Esophagus muscularis mucosa (tissue), 4 donors: Measurements from ENCODE around the gene TCERG1L. TPM values are rescaled to one million over a fixed set of nuclear protein-coding genes. Genes with fewer than 3 reads are reported as not detected.

Experiments used
- DNase-seq: peaks from one replicate; pipeline ENCODE4 v3.0.0-alpha.2; 2017; ENCODE audit errors: extremely low spot score
- H3K27ac ChIP-seq, 4 donors: fragments of 200-600 bp; sonication (generic); replicated peaks in 1 of 4; 1 replicate in 3 of 4; 2 replicates in 1 of 4; pipeline ENCODE4 v1.5.1; 2016 to 2019; ENCODE audit warnings: mild to moderate bottlenecking in 1 of 4
- H3K27me3 ChIP-seq, 4 donors: fragments of 200-600 bp; sonication (generic); one replicate each; pipeline versions ENCODE4 v1.5.1 to v1.6.0; 2016 to 2019
- H3K36me3 ChIP-seq, 4 donors: fragments of 200-600 bp; sonication (generic); one replicate each; pipeline ENCODE4 v1.5.1; 2016 to 2019
- H3K4me1 ChIP-seq, 4 donors: fragments of 200-600 bp; sonication (generic); one replicate each; pipeline ENCODE4 v1.5.1; 2016 to 2019
- H3K4me3 ChIP-seq, 4 donors: fragments of 200-600 bp; sonication (generic); 1 replicate in 2 of 4; 2 replicates in 2 of 4; pipeline ENCODE4 v1.5.1; 2016 to 2019; ENCODE audit warnings: mild to moderate bottlenecking in 4 of 4, moderate library complexity in 1 of 4
- H3K9me3 ChIP-seq, 4 donors: fragments of 200-600 bp; sonication (generic); 1 replicate in 3 of 4; 2 replicates in 1 of 4; pipeline ENCODE4 v1.5.1; 2016 to 2019
- EP300 ChIP-seq: sonication (generic); formaldehyde crosslinking; IDR thresholded peaks from one replicate; pipeline ENCODE4 v1.6.1; 2017; ENCODE audit warnings: antibody characterized with exemption
- POLR2A ChIP-seq: fragments of 450-650 bp; IDR thresholded peaks from one replicate; pipeline ENCODE4 v1.6.1; 2017; ENCODE audit warnings: antibody characterized with exemption, moderate library complexity, mild to moderate bottlenecking, low read depth
- POLR2AphosphoS5 ChIP-seq, 2 donors: sonication (generic); formaldehyde crosslinking; IDR thresholded peaks; one replicate each; pipeline ENCODE4 v1.6.1; 2017; ENCODE audit warnings: antibody characterized with exemption in 2 of 2
- WGBS: methylation state at CpG from one replicate; pipeline ENCODE4 v1.1.5; 2018; 5-methylcytosine and 5-hydroxymethylcytosine counted together
- intact Hi-C: fragments of 100-400 bp; cut with DNase I; formaldehyde crosslinking; loops from one replicate; pipeline ENCODE4 v1.15.1; 2023
- total RNA-seq, 4 donors: library from RNA; depleted of rRNA; stranded (reverse); fragments of >200 nt; gene quantifications; one replicate each; pipeline versions ENCODE4 v1.1.0 to v1.2.1, GENCODE V29; 2016
- TF ChIP-seq, protein P1 (sequence below), 3 experiments: fragments of 200-600 bp in 2 of 3; fragments of 450-650 bp in 1 of 3; sonication (generic) in 2 of 3; IDR thresholded peaks; one replicate each; pipeline ENCODE4 v1.5.1; 2017 to 2019; ENCODE audit warnings: antibody characterized with exemption in 3 of 3, mild to moderate bottlenecking in 2 of 3, moderate library complexity in 1 of 3

The TCERG1L gene
- total RNA-seq, 4 donors from 2014 or later = not detected

DNA sequence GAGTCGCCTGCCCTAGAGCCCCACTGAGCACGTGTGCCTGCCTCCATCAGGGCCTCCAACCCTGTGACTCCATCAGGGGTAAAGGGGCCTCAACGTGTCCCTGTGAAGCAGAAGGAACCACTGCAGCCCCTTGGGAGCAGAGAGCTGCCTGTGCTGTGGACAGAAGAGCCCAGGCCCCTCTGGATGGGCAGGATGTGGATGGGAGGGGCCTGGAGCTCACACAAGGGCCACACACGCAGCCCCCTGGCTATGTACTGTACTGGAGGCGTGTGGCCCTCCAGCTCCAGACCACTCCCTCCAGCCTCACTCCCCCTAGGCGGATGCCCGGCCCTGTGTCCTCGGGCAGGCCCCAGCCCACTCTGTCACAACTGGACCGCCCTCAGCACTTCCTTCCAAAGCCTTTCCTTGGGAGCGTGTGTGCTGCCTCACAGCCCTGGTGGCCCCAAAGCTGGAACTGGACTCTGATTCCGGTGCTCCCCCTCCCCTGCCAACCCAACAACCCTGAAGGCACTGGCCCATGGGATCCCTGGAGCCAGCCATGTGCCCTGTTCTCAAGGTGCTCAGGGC is 238.0 kb downstream of the TCERG1L start:
- H3K27ac ChIP-seq = no peak overlapping the region
- H3K9me3 ChIP-seq = no peaks in the 10 kb centered on the region
- TF ChIP-seq EP300 (no peak), POLR2AphosphoS5 (IDR thresholded peaks at IDR 0.05) (no peak)
- no peaks in the 10 kb centered on the region for H3K4me1 ChIP-seq
- no peaks in the 10 kb centered on the region for H3K36me3 ChIP-seq
- intact Hi-C loops = no loop called here
- H3K4me3 ChIP-seq = no peak overlapping the region
- WGBS = 60% methylated on average over 9 of the region's 11 CpGs
- H3K27me3 ChIP-seq = peaks cover 0 to 10% (median 0%) of the 10 kb centered on the region in 4 donors
- DNase-seq = no peak

DNA sequence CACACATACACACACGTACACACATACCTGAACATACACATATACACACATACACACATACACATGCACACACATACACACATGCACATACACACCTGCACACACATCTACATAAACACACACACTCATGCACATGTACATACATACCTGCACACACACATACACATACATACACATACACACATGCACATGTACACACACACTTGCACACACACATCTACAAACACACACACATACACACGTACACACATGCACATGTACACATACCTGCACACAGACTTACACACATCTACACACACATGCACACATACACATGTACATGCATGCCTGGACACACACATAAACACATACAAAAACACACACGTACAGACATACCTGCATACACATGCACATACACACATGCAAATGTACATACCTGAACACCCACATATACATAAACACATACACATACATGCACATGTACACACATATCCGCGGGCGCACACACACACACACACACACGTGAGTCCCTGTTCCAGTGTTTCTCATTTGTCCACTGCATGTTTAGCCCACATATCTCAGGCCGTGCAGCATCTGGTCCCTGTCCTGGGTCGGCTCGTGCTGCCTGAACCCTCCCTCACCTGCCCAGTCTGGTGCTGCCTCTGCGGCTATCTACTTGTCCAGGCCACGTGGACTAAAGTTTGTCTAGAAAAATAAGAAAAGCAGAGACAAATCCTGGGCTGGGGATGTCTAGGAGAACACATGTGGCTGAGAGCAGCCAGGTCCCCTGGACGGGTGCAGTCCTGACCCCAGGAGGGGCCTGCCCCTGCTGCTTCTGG is 238.7 kb downstream of the TCERG1L start:
- no peaks in the 10 kb centered on the region for H3K9me3 ChIP-seq
- H3K4me1 ChIP-seq = no peaks in the 10 kb centered on the region
- H3K27me3 ChIP-seq = peaks cover 0 to 12% (median 0%) of the 10 kb centered on the region in 4 donors
- no peak for DNase-seq
- intact Hi-C loops = no loop called here
- no peak overlapping the region for H3K4me3 ChIP-seq
- 85% methylated on average over 13 of the region's 13 CpGs for WGBS
- H3K27ac ChIP-seq = no peak overlapping the region
- TF ChIP-seq POLR2A (no peak), POLR2AphosphoS5 (IDR thresholded peaks at IDR 0.05) (no peak), EP300 (no peak)
- TF ChIP-seq, protein P1, sequence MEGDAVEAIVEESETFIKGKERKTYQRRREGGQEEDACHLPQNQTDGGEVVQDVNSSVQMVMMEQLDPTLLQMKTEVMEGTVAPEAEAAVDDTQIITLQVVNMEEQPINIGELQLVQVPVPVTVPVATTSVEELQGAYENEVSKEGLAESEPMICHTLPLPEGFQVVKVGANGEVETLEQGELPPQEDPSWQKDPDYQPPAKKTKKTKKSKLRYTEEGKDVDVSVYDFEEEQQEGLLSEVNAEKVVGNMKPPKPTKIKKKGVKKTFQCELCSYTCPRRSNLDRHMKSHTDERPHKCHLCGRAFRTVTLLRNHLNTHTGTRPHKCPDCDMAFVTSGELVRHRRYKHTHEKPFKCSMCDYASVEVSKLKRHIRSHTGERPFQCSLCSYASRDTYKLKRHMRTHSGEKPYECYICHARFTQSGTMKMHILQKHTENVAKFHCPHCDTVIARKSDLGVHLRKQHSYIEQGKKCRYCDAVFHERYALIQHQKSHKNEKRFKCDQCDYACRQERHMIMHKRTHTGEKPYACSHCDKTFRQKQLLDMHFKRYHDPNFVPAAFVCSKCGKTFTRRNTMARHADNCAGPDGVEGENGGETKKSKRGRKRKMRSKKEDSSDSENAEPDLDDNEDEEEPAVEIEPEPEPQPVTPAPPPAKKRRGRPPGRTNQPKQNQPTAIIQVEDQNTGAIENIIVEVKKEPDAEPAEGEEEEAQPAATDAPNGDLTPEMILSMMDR (IDR thresholded peaks at IDR 0.05) = no peak
- H3K36me3 ChIP-seq = no peaks in the 10 kb centered on the region

DNA sequence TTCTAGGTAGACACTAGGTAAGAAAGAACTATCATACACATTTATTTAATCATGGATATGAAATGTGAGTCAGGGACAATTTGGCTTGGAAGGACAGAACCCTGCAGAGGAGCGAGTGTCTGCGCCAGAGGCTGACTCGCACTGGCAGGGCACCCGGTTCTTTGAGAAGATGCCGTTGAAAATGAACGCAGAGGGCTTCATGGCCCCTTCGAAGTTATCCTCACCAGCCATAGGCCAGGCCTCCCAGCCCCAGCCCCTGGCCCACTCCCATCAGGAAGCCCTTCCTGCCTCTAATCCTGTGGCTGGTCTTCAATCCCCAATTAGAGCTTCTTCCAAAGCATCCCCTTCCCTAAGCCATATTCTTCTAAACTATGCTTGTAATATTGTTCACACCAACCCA is 239.8 kb downstream of the TCERG1L start:
- TF ChIP-seq, protein P1 (IDR thresholded peaks at IDR 0.05) = no peak
- TF ChIP-seq POLR2A (no peak), EP300 (no peak), POLR2AphosphoS5 (IDR thresholded peaks at IDR 0.05) (no peak)
- intact Hi-C loops = no loop called here
- DNase-seq = no peak
- Histone ChIP-seq H3K4me1 (no peaks in the 10 kb centered on the region), H3K4me3 (no peak overlapping the region), H3K9me3 (no peaks in the 10 kb centered on the region), H3K27me3 (peaks cover 0 to 16% (median 0%) of the 10 kb centered on the region in 4 donors), H3K36me3 (no peaks in the 10 kb centered on the region), H3K27ac (no peak overlapping the region)
- WGBS = 90% methylated on average over 7 of the region's 7 CpGs

DNA sequence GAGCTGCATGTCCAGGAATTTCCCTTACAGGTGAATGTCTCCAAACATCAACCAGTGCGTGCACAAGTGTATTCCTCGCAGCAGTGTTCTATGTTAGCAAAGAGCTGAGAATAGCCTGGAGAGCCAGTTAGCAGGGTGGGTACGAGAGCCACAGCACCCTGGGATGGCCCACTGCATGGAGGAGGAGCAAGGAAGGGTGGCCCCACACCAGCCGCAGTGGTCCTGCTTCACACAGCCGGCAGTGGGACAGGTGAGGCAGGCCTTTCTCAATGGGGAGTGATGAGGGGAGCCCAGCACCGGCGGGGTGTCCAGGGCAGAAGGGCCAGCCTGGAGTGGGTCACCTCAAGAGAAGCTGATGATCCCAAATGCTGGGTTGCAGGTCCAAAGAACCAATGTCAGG is 240.7 kb downstream of the TCERG1L start:
- no peaks in the 10 kb centered on the region for H3K36me3 ChIP-seq
- H3K9me3 ChIP-seq = no peaks in the 10 kb centered on the region
- intact Hi-C loops = no loop called here
- no peak for DNase-seq
- no peak overlapping the region for H3K4me3 ChIP-seq
- no peak overlapping the region for H3K27ac ChIP-seq
- 92% methylated on average over 4 of the region's 7 CpGs for WGBS
- TF ChIP-seq, protein P1 (IDR thresholded peaks at IDR 0.05) = no peak
- no peak for TF ChIP-seq POLR2AphosphoS5 (IDR thresholded peaks at IDR 0.05)
- TF ChIP-seq POLR2A = no peak
- no peak for TF ChIP-seq EP300
- H3K4me1 ChIP-seq = no peaks in the 10 kb centered on the region
- peaks cover 0 to 22% (median 0%) of the 10 kb centered on the region in 4 donors for H3K27me3 ChIP-seq

DNA sequence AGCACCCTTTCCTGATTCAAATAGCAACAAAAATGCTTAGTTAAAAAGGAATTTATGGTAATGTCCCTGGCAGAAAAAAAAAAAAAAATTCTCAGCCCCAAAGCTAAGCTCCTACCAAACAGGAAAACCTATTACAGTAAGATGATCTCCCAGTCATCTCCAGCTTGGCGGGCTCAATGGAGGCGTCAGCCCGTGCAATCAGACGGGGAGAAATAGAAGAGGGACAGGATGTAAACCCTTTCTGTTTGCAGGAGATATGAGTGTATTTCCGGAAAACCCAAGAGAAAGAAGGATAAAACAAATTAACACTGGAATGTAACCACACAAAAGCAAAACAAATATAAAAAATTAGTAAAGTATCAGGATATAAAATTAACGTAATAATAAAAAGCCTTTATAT is 242.8 kb downstream of the TCERG1L start:
- no peak for DNase-seq
- Histone ChIP-seq H3K4me1 (no peaks in the 10 kb centered on the region), H3K4me3 (no peak overlapping the region), H3K9me3 (no peaks in the 10 kb centered on the region), H3K27ac (no peak overlapping the region), H3K27me3 (peaks cover 0 to 25% (median 0%) of the 10 kb centered on the region in 4 donors), H3K36me3 (no peaks in the 10 kb centered on the region)
- no peak for TF ChIP-seq EP300
- no peak for TF ChIP-seq POLR2A
- no peak for TF ChIP-seq POLR2AphosphoS5 (IDR thresholded peaks at IDR 0.05)
- TF ChIP-seq, protein P1 (IDR thresholded peaks at IDR 0.05) = no peak
- intact Hi-C loops = no loop called here
- 36% methylated on average over 6 of the region's 6 CpGs for WGBS
